ENCODE data around the gene SSU72.

DNA sequence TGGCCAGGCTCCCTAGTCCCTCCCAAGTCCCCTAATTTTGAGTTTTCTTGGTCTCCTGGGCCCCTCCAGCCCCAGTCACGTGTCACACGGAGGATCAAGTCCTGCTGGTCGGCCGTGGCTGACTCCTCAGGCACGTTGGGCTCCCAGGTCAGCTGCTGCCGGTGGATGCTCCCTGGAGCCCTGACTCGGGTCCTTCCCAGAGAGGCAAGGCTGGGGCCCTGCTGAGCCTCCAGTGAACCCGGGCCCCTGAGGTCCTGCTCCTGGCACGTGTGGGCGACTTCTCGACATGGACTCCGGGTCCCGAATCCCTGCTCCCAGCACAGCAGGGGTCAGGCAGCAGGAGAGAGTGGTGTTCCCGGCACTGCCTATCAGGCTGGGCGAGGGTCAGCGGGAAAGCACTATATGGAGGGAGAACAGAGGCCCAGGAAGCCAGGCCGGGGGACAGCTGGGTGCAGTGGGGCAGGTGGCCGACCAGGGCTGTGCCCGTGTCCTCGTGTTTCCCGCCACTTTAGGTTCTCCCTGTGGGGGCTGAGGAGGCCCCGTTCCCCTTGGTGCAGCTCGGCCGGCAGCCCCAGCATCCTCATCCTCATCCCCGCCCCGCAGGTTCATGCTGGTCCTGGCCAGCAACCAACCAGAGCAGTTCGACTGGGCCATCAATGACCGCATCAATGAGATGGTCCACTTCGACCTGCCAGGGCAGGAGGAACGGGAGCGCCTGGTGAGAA is 47.4 kb downstream of the SSU72 start:
- TF ChIP-seq, protein P1, sequence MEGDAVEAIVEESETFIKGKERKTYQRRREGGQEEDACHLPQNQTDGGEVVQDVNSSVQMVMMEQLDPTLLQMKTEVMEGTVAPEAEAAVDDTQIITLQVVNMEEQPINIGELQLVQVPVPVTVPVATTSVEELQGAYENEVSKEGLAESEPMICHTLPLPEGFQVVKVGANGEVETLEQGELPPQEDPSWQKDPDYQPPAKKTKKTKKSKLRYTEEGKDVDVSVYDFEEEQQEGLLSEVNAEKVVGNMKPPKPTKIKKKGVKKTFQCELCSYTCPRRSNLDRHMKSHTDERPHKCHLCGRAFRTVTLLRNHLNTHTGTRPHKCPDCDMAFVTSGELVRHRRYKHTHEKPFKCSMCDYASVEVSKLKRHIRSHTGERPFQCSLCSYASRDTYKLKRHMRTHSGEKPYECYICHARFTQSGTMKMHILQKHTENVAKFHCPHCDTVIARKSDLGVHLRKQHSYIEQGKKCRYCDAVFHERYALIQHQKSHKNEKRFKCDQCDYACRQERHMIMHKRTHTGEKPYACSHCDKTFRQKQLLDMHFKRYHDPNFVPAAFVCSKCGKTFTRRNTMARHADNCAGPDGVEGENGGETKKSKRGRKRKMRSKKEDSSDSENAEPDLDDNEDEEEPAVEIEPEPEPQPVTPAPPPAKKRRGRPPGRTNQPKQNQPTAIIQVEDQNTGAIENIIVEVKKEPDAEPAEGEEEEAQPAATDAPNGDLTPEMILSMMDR (IDR thresholded peaks at IDR 0.05; ENCODE audit: insufficient read depth, low read length, poor library complexity, severe bottlenecking): no peak
- no peak for TF ChIP-seq EZH2phosphoT487 (conservative IDR thresholded peaks at IDR 0.05; ENCODE audit: low read length)
